Heart left ventricle (tissue), 16 donors: ENCODE data around the gene LBP. TPM values are rescaled to one million over a fixed set of nuclear protein-coding genes. Genes with fewer than 3 reads are reported as not detected.
A peak's percentile ranks its signal among the peaks of the same experiment; 100 is the strongest.
"Not testable (repeated sequence)": the region's sequence is repeated elsewhere in the genome, so short reads cannot be mapped to it uniquely, and the experiment has no call there.

Experiments
- ATAC-seq, 4 donors: fragments of 200-7000 bp; cut with Tn5 transposase; one replicate each; pipeline ENCODE4 v1.9.1; 2020 to 2022; ENCODE audit warnings: moderate library complexity in 4 of 4, mild to moderate bottlenecking in 3 of 4, moderate number of reproducible peaks in 1 of 4
- DNase-seq, 5 donors: peaks; one replicate each; pipeline ENCODE4 v3.0.0-alpha.2; 2020
- H3K27ac ChIP-seq, 12 donors: fragments of 200-600 bp; sonication (generic) in 4 of 12; one replicate each; pipeline versions ENCODE4 v1.5.0 to v1.8.0; 2016 to 2022; ENCODE audit warnings: mild to moderate bottlenecking in 2 of 12
- H3K27me3 ChIP-seq, 9 donors: fragments of 200-600 bp; sonication (generic) in 2 of 9; one replicate each; pipeline versions ENCODE4 v1.5.1 to v1.8.0; 2016 to 2022; ENCODE audit warnings: mild to moderate bottlenecking in 3 of 9
- H3K36me3 ChIP-seq, 9 donors: fragments of 200-600 bp; sonication (generic) in 2 of 9; one replicate each; pipeline versions ENCODE4 v1.5.0 to v1.8.0; 2018 to 2022; ENCODE audit warnings: mild to moderate bottlenecking in 2 of 9
- H3K4me1 ChIP-seq, 12 donors: fragments of 200-600 bp; sonication (generic) in 4 of 12; one replicate each; pipeline versions ENCODE4 v1.5.0 to v1.8.0; 2016 to 2022; ENCODE audit warnings: mild to moderate bottlenecking in 3 of 12
- H3K4me3 ChIP-seq, 12 donors: fragments of 200-600 bp; sonication (generic) in 4 of 12; one replicate each; pipeline versions ENCODE4 v1.5.0 to v1.8.0; 2017 to 2022; ENCODE audit warnings: mild to moderate bottlenecking in 9 of 12, moderate library complexity in 4 of 12
- H3K9me3 ChIP-seq, 12 donors: fragments of 200-600 bp; sonication (generic) in 4 of 12; one replicate each; pipeline versions ENCODE4 v1.5.0 to v1.8.0; 2016 to 2022; ENCODE audit warnings: mild to moderate bottlenecking in 1 of 12
- POLR2A ChIP-seq, 2 donors: fragments of 450-650 bp; IDR thresholded peaks; one replicate each; pipeline ENCODE4 v1.6.1; 2017; ENCODE audit warnings: antibody characterized with exemption in 2 of 2, mild to moderate bottlenecking in 2 of 2, moderate library complexity in 2 of 2
- WGBS, 4 donors: extraction: QIAGEN DNeasy Blood & Tissue Kit in 2 of 4; methylation state at CpG; one replicate each; pipeline versions ENCODE4 v1.1.5 to v1.1.7; 2013 to 2018; 5-methylcytosine and 5-hydroxymethylcytosine counted together
- intact Hi-C, 10 donors: fragments of 100-400 bp; cut with DNase I; formaldehyde crosslinking; loops; one replicate each; pipeline versions ENCODE4 v1.11.1 to v1.14.2; 2022
- polyA plus RNA-seq, 2 donors: library from polyadenylated mRNA; stranded (reverse); fragments of 200-250 nt; gene quantifications; one replicate each; pipeline ENCODE4 v1.2.3, GENCODE V29; 2013
- total RNA-seq, 9 donors: library from RNA; depleted of rRNA in 2 of 9; stranded (reverse); fragments of >200 nt in 2 of 9; fragmentation: NEBNext Ultra II Directional in 3 of 9; extraction: Animal tissue kit (Norgen Biotek cat#: 25700) in 3 of 9; gene quantifications; one replicate each; pipeline versions ENCODE4 v1.1.0 to v1.2.4, GENCODE V29; 2016 to 2023
- TF ChIP-seq, protein P1 (sequence below), 12 donors: fragments of 200-600 bp; sonication (generic) in 4 of 12; IDR thresholded peaks; one replicate each; pipeline versions ENCODE4 v1.5.0 to v1.8.0; 2018 to 2022; ENCODE audit warnings: antibody characterized with exemption in 12 of 12, mild to moderate bottlenecking in 5 of 12
- donor health status: ischemic (EF 13 %, LVEDD 7.1; RV severe dilation, severe dysfunction).
- donor health status: healthy with polysubstance abuse.
- donor health status: DM: no; HTN: yes; CAD: no.
- donor health status: DM: no; HTN: no; CAD: no.
- donor health status: ischemic (EF 25% LVEDD 6.9; RV normal size, moderate dysfunction).
- donor health status: ischemic (EF 25% LVEDD 5.7; RV mildly dilated, moderate dysfunction).
- donor health status: healthy.
- donor health status: DM: yes; HTN: yes; CAD: no.
- donor health status: ischemic (EF 35%, LVEDD 5.7; RV mildly dilated, moderate dysfunction).
- donor health status: nonischemic (EF 11% LVEDD 7.7; RV severe dilation, severe dysfunction).
- donor health status: DM: yes; HTN: yes; CAD: no.
- donor health status: PGD.
- donor health status: ischemic (EF 29% LVEDD 5.4; RV normal size, mild dysfunction).
- donor health status: nonischemic (EF 23%, LVEDD 6.1; RV moderate dilation, normal function).

Gene LBP
- total and polyA plus RNA-seq, 11 donors: 0.15 to 1.2 (median 0.39) TPM; not detected in 5

DNA sequence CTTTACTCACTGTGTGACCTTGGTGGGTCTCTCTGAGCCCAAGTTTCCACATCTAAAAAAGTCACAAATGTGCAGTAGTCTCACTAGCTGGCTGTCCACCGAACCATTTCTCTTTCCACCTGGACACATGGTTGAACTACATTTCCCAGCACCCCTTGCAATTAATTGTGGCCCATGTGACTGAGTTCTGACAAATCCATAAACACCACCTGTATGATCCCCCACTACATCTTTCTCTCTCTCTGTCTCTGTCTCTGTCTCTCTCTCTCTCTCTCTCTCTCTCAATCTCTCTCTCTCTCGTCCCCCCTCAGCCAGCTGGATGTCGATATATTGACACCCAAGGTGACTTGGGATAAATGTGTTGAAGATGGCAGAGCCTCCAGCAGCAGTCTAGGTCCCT is 46.1 kb downstream of the LBP start:
- DNase-seq (no peak), ATAC-seq (no peak)
- 62 to 70% (median 66%) methylated on average over 3 of the region's 3 CpGs for WGBS, 4 donors
- no peaks in the 10 kb centered on the region for H3K36me3 ChIP-seq
- no peaks in the 10 kb centered on the region for H3K9me3 ChIP-seq
- no peak overlapping the region for H3K4me3 ChIP-seq
- no peak for TF ChIP-seq POLR2A (IDR thresholded peaks at IDR 0.05)
- TF ChIP-seq, protein P1, sequence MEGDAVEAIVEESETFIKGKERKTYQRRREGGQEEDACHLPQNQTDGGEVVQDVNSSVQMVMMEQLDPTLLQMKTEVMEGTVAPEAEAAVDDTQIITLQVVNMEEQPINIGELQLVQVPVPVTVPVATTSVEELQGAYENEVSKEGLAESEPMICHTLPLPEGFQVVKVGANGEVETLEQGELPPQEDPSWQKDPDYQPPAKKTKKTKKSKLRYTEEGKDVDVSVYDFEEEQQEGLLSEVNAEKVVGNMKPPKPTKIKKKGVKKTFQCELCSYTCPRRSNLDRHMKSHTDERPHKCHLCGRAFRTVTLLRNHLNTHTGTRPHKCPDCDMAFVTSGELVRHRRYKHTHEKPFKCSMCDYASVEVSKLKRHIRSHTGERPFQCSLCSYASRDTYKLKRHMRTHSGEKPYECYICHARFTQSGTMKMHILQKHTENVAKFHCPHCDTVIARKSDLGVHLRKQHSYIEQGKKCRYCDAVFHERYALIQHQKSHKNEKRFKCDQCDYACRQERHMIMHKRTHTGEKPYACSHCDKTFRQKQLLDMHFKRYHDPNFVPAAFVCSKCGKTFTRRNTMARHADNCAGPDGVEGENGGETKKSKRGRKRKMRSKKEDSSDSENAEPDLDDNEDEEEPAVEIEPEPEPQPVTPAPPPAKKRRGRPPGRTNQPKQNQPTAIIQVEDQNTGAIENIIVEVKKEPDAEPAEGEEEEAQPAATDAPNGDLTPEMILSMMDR (IDR thresholded peaks at IDR 0.05): no peak
- no peak overlapping the region for H3K27ac ChIP-seq
- intact Hi-C loops: no loop called here
- peaks cover 0 to 9% (median 0%) of the 10 kb centered on the region in 12 donors for H3K4me1 ChIP-seq
- no peaks in the 10 kb centered on the region for H3K27me3 ChIP-seq

DNA sequence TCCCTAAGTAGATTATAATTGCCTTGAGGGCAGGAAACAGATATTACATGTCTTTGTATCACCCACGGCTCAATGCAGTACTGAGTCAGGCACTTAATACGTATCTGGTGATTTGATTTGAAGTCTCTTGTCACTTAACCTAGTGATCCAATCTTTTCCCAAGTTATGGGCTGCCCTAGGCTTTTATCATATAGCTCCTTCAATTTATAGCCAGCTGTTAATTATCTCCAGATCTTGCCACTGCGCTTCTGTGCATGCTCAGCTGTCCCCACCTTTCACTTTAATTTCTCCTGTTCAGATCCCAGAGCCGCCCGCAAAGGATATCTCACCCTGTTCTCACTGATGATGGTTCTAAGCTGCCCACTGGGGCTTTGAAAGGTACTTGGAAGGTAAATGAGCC is 47.0 kb downstream of the LBP start:
- TF ChIP-seq POLR2A (IDR thresholded peaks at IDR 0.05): no peak
- TF ChIP-seq, protein P1 (IDR thresholded peaks at IDR 0.05): no peak
- no peaks in the 10 kb centered on the region for H3K9me3 ChIP-seq
- intact Hi-C loops: no loop called here
- ATAC-seq (no peak), DNase-seq (no peak)
- peaks cover 0 to 9% (median 0%) of the 10 kb centered on the region in 12 donors for H3K4me1 ChIP-seq
- H3K36me3 ChIP-seq: no peaks in the 10 kb centered on the region
- 68 to 85% (median 84%) methylated on average over 5 of the region's 5 CpGs for WGBS, 4 donors
- H3K27me3 ChIP-seq: no peaks in the 10 kb centered on the region
- no peak overlapping the region for H3K4me3 ChIP-seq
- no peak overlapping the region for H3K27ac ChIP-seq

DNA sequence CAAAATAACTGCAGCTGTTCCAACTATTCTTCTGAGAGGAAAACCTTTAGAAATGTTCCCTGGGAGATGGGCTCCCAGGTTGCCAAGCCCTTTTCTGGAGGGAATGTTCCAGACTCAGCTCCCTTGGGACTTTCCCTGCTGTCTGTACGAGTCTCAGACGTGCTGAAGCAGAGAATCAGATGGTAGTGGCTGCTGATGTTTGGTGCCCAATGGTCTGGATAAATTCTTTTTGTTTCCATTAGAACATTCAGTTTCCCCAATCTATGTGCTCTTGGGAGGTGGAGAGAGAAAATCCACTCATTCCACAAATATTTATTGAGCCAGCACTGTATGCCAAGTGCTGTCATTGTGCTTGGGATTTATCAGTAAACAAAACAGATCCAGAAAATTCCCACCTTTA is 48.9 kb downstream of the LBP start:
- DNase-seq: no peak
- H3K4me1 ChIP-seq: peaks cover 0 to 9% (median 0%) of the 10 kb centered on the region in 12 donors
- intact Hi-C loops: no loop called here
- H3K27me3 ChIP-seq: no peaks in the 10 kb centered on the region
- TF ChIP-seq, protein P1 (IDR thresholded peaks at IDR 0.05): no peak
- TF ChIP-seq POLR2A (IDR thresholded peaks at IDR 0.05): no peak
- H3K36me3 ChIP-seq: no peaks in the 10 kb centered on the region
- ATAC-seq: no peak
- H3K9me3 ChIP-seq: no peaks in the 10 kb centered on the region
- no peak overlapping the region for H3K4me3 ChIP-seq
- 28 to 49% (median 39%) methylated on average over 2 of the region's 2 CpGs for WGBS, 4 donors
- H3K27ac ChIP-seq: peak overlapping the region in 1 of 12 donors; percentile 28

DNA sequence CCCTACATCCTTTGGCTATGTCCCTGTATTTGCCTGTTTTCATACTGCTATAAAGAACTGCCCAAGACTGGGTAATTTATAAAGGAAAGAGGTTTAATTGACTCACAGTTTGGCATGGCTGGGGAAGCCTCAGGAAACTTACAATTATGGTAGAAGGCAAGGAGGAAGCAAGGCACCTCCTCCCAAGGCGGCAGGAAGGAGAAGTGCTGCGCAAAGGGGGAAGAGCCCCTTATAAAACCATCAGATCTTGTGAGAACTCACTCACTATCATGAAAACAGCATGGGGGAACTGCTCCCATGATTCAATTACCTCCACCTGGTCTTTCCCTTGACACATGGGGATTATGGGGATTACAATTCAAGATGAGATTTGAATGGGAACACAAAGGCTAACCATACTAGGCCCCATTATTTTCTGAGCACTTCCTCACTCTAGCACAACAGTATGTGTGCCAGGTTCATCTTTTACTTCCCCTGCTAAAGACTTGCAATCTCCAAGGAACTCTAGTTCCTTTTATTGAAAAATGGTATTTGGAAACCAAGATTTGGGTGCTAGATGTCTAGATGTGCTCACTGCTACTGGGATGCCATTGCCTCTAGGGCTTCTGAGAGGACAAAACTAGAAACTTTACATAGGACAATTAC is 49.6 kb downstream of the LBP start:
- not testable (repeated sequence) for ATAC-seq

DNA sequence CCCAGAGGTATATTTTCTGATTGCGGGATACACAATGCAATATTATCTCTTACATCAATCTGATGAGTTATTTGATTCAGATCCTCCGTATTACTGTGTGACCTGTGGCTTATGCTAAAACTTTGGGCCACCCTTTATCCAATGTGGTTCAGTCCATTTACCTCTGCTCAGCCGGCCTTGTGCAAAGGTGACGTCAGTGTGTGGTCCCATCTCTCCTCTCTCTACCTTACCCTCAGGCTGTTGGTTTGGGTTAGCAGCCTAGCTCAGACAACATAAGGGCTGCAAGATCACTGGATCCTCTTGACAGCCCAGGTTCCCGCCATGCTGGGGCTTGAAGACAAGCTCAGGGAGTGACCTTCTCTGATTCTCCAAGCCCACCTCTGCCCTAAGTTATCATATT is 55.8 kb downstream of the LBP start:
- Histone ChIP-seq H3K4me3 (no peak overlapping the region), H3K27me3 (no peaks in the 10 kb centered on the region), H3K36me3 (no peaks in the 10 kb centered on the region), H3K27ac (no peak overlapping the region), H3K9me3 (no peaks in the 10 kb centered on the region), H3K4me1 (no peaks in the 10 kb centered on the region)
- DNase-seq (no peak), ATAC-seq (no peak)
- WGBS, 4 donors: 93 to 96% (median 96%) methylated on average over 5 of the region's 5 CpGs
- TF ChIP-seq, protein P1 (IDR thresholded peaks at IDR 0.05): no peak
- TF ChIP-seq POLR2A (IDR thresholded peaks at IDR 0.05): no peak
- intact Hi-C loops: loop anchor here in 7 of 10 donors (5.0 to 10.0 kb wide), 6 partner anchors 67 to 345 kb away; no protein-coding TSS in a partner anchor

More for the DNA sequence above, 49.6 kb downstream of the LBP start:
- peak overlapping the region in 1 of 12 donors; percentile 28 for H3K27ac ChIP-seq
- 70 to 77% (median 72%) methylated on average over 2 of the region's 2 CpGs for WGBS, 4 donors
- H3K27me3 ChIP-seq, H3K4me3 ChIP-seq, DNase-seq, H3K4me1 ChIP-seq, H3K36me3 ChIP-seq, intact Hi-C loops, H3K9me3 ChIP-seq: not testable (repeated sequence)
